ENCODE results near the gene RPP21. TPM values are rescaled to one million over a fixed set of nuclear protein-coding genes. Genes with fewer than 3 reads are reported as not detected.

Gene RPP21
- total and polyA plus RNA-seq, 2 donors (not counting 1 experiment from before 2014, with no cell fraction given), result 48.1 to 114 TPM

DNA sequence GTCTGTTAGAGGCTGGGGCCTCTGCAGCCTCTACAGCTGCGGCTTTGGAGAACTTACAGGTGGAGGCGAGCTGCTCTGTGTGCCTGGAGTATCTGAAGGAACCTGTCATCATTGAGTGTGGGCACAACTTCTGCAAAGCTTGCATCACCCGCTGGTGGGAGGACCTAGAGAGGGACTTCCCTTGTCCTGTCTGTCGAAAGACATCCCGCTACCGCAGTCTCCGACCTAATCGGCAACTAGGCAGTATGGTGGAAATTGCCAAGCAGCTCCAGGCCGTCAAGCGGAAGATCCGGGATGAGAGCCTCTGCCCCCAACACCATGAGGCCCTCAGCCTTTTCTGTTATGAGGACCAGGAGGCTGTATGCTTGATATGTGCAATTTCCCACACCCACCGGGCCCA, 15.6 kb upstream of the RPP21 start:
- no peaks in the 10 kb centered on the region for H3K9me3 Mint-ChIP-seq (ENCODE audit: insufficient read depth)
- no peak overlapping the region for H2AFZ ChIP-seq (ENCODE audit: insufficient read depth, low read depth, low read length, poor library complexity, severe bottlenecking)
- no peak overlapping the region for H3K4me2 ChIP-seq (replicated peaks; ENCODE audit: low read depth, low read length, poor library complexity, severe bottlenecking)
- H3K27me3 ChIP-seq (replicated peaks in 1 of 4; ENCODE audit: control extremely low read depth in 1 of 4, control insufficient read depth in 3 of 4, insufficient read depth in 4 of 4, low read length in 3 of 4), result no peaks in the 10 kb centered on the region
- no peak overlapping the region for H3K4me3 Mint-ChIP-seq
- H3K36me3 ChIP-seq (replicated peaks in 1 of 2; ENCODE audit: control extremely low read depth in 1 of 2, control insufficient read depth in 1 of 2, extremely low read depth in 1 of 2, insufficient read depth in 2 of 2, low read length in 1 of 2), result peaks cover 6 to 35% of the 10 kb centered on the region in 2 experiments
- TF ChIP-seq CTCF (IDR thresholded peaks at IDR 0.05), result no peak
- no peak for TF ChIP-seq EZH2 (IDR thresholded peaks at IDR 0.05; ENCODE audit: borderline replicate concordance, insufficient read depth, low read depth, low read length, poor library complexity, severe bottlenecking)
- H3K9me3 ChIP-seq (ENCODE audit: control extremely low read depth in 1 of 3, control insufficient read depth in 2 of 3, insufficient read depth in 1 of 3, low read length in 2 of 3), result no peaks in the 10 kb centered on the region
- ChIA-PET POLR2A (interaction anchor here (0.6 to 0.7 kb wide), 2 partner anchors 11 to 91 kb away, joined by 3 to 5 read pairs; no protein-coding TSS in a partner anchor), CTCF (no interaction called here)
- intact Hi-C loops (cut with micrococcal nuclease), result loop anchor here (10.0 kb wide), 1 partner anchor 225 kb away; no protein-coding TSS in a partner anchor
- peaks cover 27% of the 10 kb centered on the region for H3K79me2 ChIP-seq (ENCODE audit: control insufficient read depth, insufficient read depth, low read length)
- peaks cover 16 to 26% of the 10 kb centered on the region in 2 donors for H3K4me1 ChIP-seq (ENCODE audit: control insufficient read depth in 2 of 2, insufficient read depth in 2 of 2, low read length in 2 of 2)
- WGBS (ENCODE audit: insufficient coverage), result 100% methylated on average over 11 of the region's 12 CpGs
- H3K4me1 Mint-ChIP-seq, result peaks cover 31% of the 10 kb centered on the region
- H4K20me1 ChIP-seq (ENCODE audit: control insufficient read depth, insufficient read depth, low read length, poor library complexity, severe bottlenecking), result peaks cover 10% of the 10 kb centered on the region
- H3K27me3 Mint-ChIP-seq, result no peaks in the 10 kb centered on the region
- DNase-seq (no peak), ATAC-seq (ENCODE audit: low read depth) (no peak)
- H3K27ac ChIP-seq (ENCODE audit: low read length in 2 of 2), result no peak overlapping the region
- peak overlapping the region in 1 of 5 experiments; percentile 2 for H3K4me3 ChIP-seq (ENCODE audit: control extremely low read depth in 1 of 5, extremely low read depth in 1 of 5, insufficient read depth in 1 of 5, low read depth in 2 of 5, low read length in 4 of 5)
- no peak overlapping the region for H3K27ac Mint-ChIP-seq
- no peak overlapping the region for H3K9ac ChIP-seq (ENCODE audit: low read length)

- H3K27me3 Mint-ChIP-seq, result no peaks in the 10 kb centered on the region
- 100% methylated on average over 2 of the region's 3 CpGs for WGBS (ENCODE audit: insufficient coverage)
- ChIA-PET CTCF (interaction anchor here (1.3 kb wide), 1 partner anchor 19 kb away, joined by 3 read pairs; no protein-coding TSS in a partner anchor), POLR2A (no interaction called here)
- Histone ChIP-seq H3K4me2 (replicated peaks; ENCODE audit: low read depth, low read length, poor library complexity, severe bottlenecking) (no peak overlapping the region), H3K36me3 (replicated peaks in 1 of 2; ENCODE audit: control extremely low read depth in 1 of 2, control insufficient read depth in 1 of 2, extremely low read depth in 1 of 2, insufficient read depth in 2 of 2, low read length in 1 of 2) (peaks cover 11 to 60% of the 10 kb centered on the region in 2 experiments), H3K79me2 (ENCODE audit: control insufficient read depth, insufficient read depth, low read length) (peaks cover 4% of the 10 kb centered on the region), H3K27me3 (replicated peaks in 1 of 4; ENCODE audit: control extremely low read depth in 1 of 4, control insufficient read depth in 3 of 4, insufficient read depth in 4 of 4, low read length in 3 of 4) (no peaks in the 10 kb centered on the region), H3K9me3 (ENCODE audit: control extremely low read depth in 1 of 3, control insufficient read depth in 2 of 3, insufficient read depth in 1 of 3, low read length in 2 of 3) (no peaks in the 10 kb centered on the region), H2AFZ (ENCODE audit: insufficient read depth, low read depth, low read length, poor library complexity, severe bottlenecking) (no peak overlapping the region), H3K9ac (ENCODE audit: low read length) (no peak overlapping the region), H3K4me1 (ENCODE audit: control insufficient read depth in 2 of 2, insufficient read depth in 2 of 2, low read length in 2 of 2) (peaks cover 6 to 9% of the 10 kb centered on the region in 2 donors), H3K4me3 (ENCODE audit: control extremely low read depth in 1 of 5, extremely low read depth in 1 of 5, insufficient read depth in 1 of 5, low read depth in 2 of 5, low read length in 4 of 5) (no peak overlapping the region), H4K20me1 (ENCODE audit: control insufficient read depth, insufficient read depth, low read length, poor library complexity, severe bottlenecking) (no peaks in the 10 kb centered on the region), H3K27ac (ENCODE audit: low read length in 2 of 2) (no peak overlapping the region)
- TF ChIP-seq EZH2 (IDR thresholded peaks at IDR 0.05; ENCODE audit: borderline replicate concordance, insufficient read depth, low read depth, low read length, poor library complexity, severe bottlenecking) (no peak), CTCF (IDR thresholded peaks at IDR 0.05) (no peak)
- no peak overlapping the region for H3K27ac Mint-ChIP-seq
- no peak overlapping the region for H3K4me3 Mint-ChIP-seq
- ATAC-seq (ENCODE audit: low read depth) (no peak), DNase-seq (no peak)
- no peaks in the 10 kb centered on the region for H3K9me3 Mint-ChIP-seq (ENCODE audit: insufficient read depth)
- intact Hi-C loops (cut with micrococcal nuclease), result no loop called here
- H3K4me1 Mint-ChIP-seq, result peaks cover 12% of the 10 kb centered on the region
Measured at GRCh38 chr6:30331981-30332380, 13.0 kb upstream of the RPP21 start.
